ENCODE measurements around the gene PIWIL4. TPM values are rescaled to one million over a fixed set of nuclear protein-coding genes. Genes with fewer than 3 reads are reported as not detected.
"Not testable (repeated sequence)": the region's sequence is repeated elsewhere in the genome, so short reads cannot be mapped to it uniquely, and the experiment has no call there.

PIWIL4 gene
- total RNA-seq, 1 donor from 2014 or later, result 0.41 TPM

GRCh38 chr11:94599510-94599909 is 32.3 kb downstream of the PIWIL4 start:
- no peaks in the 10 kb centered on the region for H3K9me3 Mint-ChIP-seq
- intact Hi-C loops (cut with micrococcal nuclease), result no loop called here
- peaks cover 3% of the 10 kb centered on the region for H3K27me3 Mint-ChIP-seq (ENCODE audit: insufficient read depth)
- DNase-seq (ENCODE audit: low spot score), result no peak
- no peak overlapping the region for H3K27ac Mint-ChIP-seq
- H3K4me3 Mint-ChIP-seq, result no peak overlapping the region
- peaks cover 5% of the 10 kb centered on the region for H3K4me1 Mint-ChIP-seq (ENCODE audit: low read depth)
- H3K36me3 Mint-ChIP-seq (ENCODE audit: low read depth), result no peaks in the 10 kb centered on the region

GRCh38 chr11:94602430-94603372 is 35.5 kb downstream of the PIWIL4 start:
- peak; percentile 12 for DNase-seq (ENCODE audit: low spot score)
- Mint-ChIP-seq H3K27ac (no peak overlapping the region), H3K9me3 (no peaks in the 10 kb centered on the region), H3K4me1 (ENCODE audit: low read depth) (peaks cover 5% of the 10 kb centered on the region), H3K4me3 (no peak overlapping the region), H3K36me3 (ENCODE audit: low read depth) (no peaks in the 10 kb centered on the region), H3K27me3 (ENCODE audit: insufficient read depth) (peaks cover 3% of the 10 kb centered on the region)
- intact Hi-C loops (cut with micrococcal nuclease), result loop anchor here (1.0 to 10.0 kb wide), 4 partner anchors 60 to 705 kb away; partner anchors contain the start of gene FUT4

GRCh38 chr11:94603587-94603986 is 36.4 kb downstream of the PIWIL4 start:
- peaks cover 5% of the 10 kb centered on the region for H3K4me1 Mint-ChIP-seq (ENCODE audit: low read depth)
- intact Hi-C loops (cut with micrococcal nuclease), result loop anchor here (1.0 to 10.0 kb wide), 4 partner anchors 61 to 706 kb away; partner anchors contain the start of gene FUT4
- DNase-seq (ENCODE audit: low spot score), result no peak
- no peak overlapping the region for H3K27ac Mint-ChIP-seq
- no peaks in the 10 kb centered on the region for H3K9me3 Mint-ChIP-seq
- no peak overlapping the region for H3K4me3 Mint-ChIP-seq
- no peaks in the 10 kb centered on the region for H3K36me3 Mint-ChIP-seq (ENCODE audit: low read depth)
- peaks cover 3% of the 10 kb centered on the region for H3K27me3 Mint-ChIP-seq (ENCODE audit: insufficient read depth)

- intact Hi-C loops (cut with micrococcal nuclease), result loop anchor here (5.0 to 10.0 kb wide), 2 partner anchors 280 to 707 kb away; no protein-coding TSS in a partner anchor
- Mint-ChIP-seq H3K4me1 (ENCODE audit: low read depth) (peaks cover 5% of the 10 kb centered on the region), H3K9me3 (no peaks in the 10 kb centered on the region), H3K4me3 (no peak overlapping the region), H3K27ac (no peak overlapping the region), H3K36me3 (ENCODE audit: low read depth) (no peaks in the 10 kb centered on the region), H3K27me3 (ENCODE audit: insufficient read depth) (peaks cover 3% of the 10 kb centered on the region)
- DNase-seq (ENCODE audit: low spot score), result no peak
These were observed 37.3 kb downstream of the PIWIL4 start for GRCh38 chr11:94604482-94604881.

- no peaks in the 10 kb centered on the region for H3K27me3 Mint-ChIP-seq (ENCODE audit: insufficient read depth)
- intact Hi-C loops (cut with micrococcal nuclease), result no loop called here
- H3K9me3 Mint-ChIP-seq, result peaks cover 32% of the 10 kb centered on the region
- H3K4me3 Mint-ChIP-seq, result no peak overlapping the region
- H3K36me3 Mint-ChIP-seq (ENCODE audit: low read depth), result no peaks in the 10 kb centered on the region
- no peak overlapping the region for H3K27ac Mint-ChIP-seq
- H3K4me1 Mint-ChIP-seq (ENCODE audit: low read depth), result no peaks in the 10 kb centered on the region
- DNase-seq (ENCODE audit: low spot score), result no peak
These were observed 46.0 kb downstream of the PIWIL4 start for GRCh38 chr11:94613120-94613519.

GRCh38 chr11:94623120-94623735 is 56.1 kb downstream of the PIWIL4 start:
- peaks cover 12% of the 10 kb centered on the region for H3K9me3 Mint-ChIP-seq
- no peaks in the 10 kb centered on the region for H3K4me1 Mint-ChIP-seq (ENCODE audit: low read depth)
- no peak overlapping the region for H3K27ac Mint-ChIP-seq
- H3K4me3 Mint-ChIP-seq, result no peak overlapping the region
- no peaks in the 10 kb centered on the region for H3K36me3 Mint-ChIP-seq (ENCODE audit: low read depth)
- intact Hi-C loops (cut with micrococcal nuclease), result loop anchor here (1.0 to 10.0 kb wide), 8 partner anchors 142 to 1804 kb away; partner anchors contain the start of genes AMOTL1 and SRSF8
- H3K27me3 Mint-ChIP-seq (ENCODE audit: insufficient read depth), result peaks cover 7% of the 10 kb centered on the region
- DNase-seq (ENCODE audit: low spot score), result peak; percentile 27

GRCh38 chr11:94625422-94625821 is 58.3 kb downstream of the PIWIL4 start:
- intact Hi-C loops (cut with micrococcal nuclease), result loop anchor here (10.0 kb wide), 3 partner anchors 139 to 1139 kb away; partner anchors contain the start of gene AMOTL1

GRCh38 chr11:94627003-94627560 is 59.9 kb downstream of the PIWIL4 start:
- H3K27ac Mint-ChIP-seq, result peak overlapping the region; percentile 53
- H3K4me3 Mint-ChIP-seq; DNase-seq (ENCODE audit: low spot score); H3K4me1 Mint-ChIP-seq (ENCODE audit: low read depth); H3K36me3 Mint-ChIP-seq (ENCODE audit: low read depth); H3K27me3 Mint-ChIP-seq (ENCODE audit: insufficient read depth): not testable (repeated sequence)
- intact Hi-C loops (cut with micrococcal nuclease), result loop anchor here (10.0 kb wide), 3 partner anchors 138 to 1138 kb away; partner anchors contain the start of gene AMOTL1
- H3K9me3 Mint-ChIP-seq, result peaks cover 12% of the 10 kb centered on the region

More at GRCh38 chr11:94625422-94625821, 58.3 kb downstream of the PIWIL4 start:
- not testable (repeated sequence) for H3K36me3 Mint-ChIP-seq (ENCODE audit: low read depth); H3K4me3 Mint-ChIP-seq; H3K27ac Mint-ChIP-seq; DNase-seq (ENCODE audit: low spot score); H3K4me1 Mint-ChIP-seq (ENCODE audit: low read depth); H3K27me3 Mint-ChIP-seq (ENCODE audit: insufficient read depth)
- peaks cover 12% of the 10 kb centered on the region for H3K9me3 Mint-ChIP-seq

GRCh38 chr11:94629741-94630140 is 62.6 kb downstream of the PIWIL4 start:
- intact Hi-C loops (cut with micrococcal nuclease), result loop anchor here (10.0 kb wide), 3 partner anchors 135 to 1135 kb away; partner anchors contain the start of gene AMOTL1
- DNase-seq (ENCODE audit: low spot score), result no peak
- H3K27me3 Mint-ChIP-seq (ENCODE audit: insufficient read depth), result peaks cover 10% of the 10 kb centered on the region
- H3K9me3 Mint-ChIP-seq, result peaks cover 12% of the 10 kb centered on the region
- H3K27ac Mint-ChIP-seq, result no peak overlapping the region
- H3K4me3 Mint-ChIP-seq, result no peak overlapping the region
- no peaks in the 10 kb centered on the region for H3K4me1 Mint-ChIP-seq (ENCODE audit: low read depth)
- H3K36me3 Mint-ChIP-seq (ENCODE audit: low read depth), result no peaks in the 10 kb centered on the region

- intact Hi-C loops (cut with micrococcal nuclease), result no loop called here
- DNase-seq (ENCODE audit: low spot score), result no peak
- Mint-ChIP-seq H3K36me3 (ENCODE audit: low read depth) (no peaks in the 10 kb centered on the region), H3K4me3 (no peak overlapping the region), H3K27me3 (ENCODE audit: insufficient read depth) (peaks cover 10% of the 10 kb centered on the region), H3K4me1 (ENCODE audit: low read depth) (no peaks in the 10 kb centered on the region), H3K27ac (no peak overlapping the region), H3K9me3 (peaks cover 12% of the 10 kb centered on the region)
These were observed 63.1 kb downstream of the PIWIL4 start for GRCh38 chr11:94630221-94630620.

- Mint-ChIP-seq H3K9me3 (peaks cover 4% of the 10 kb centered on the region), H3K4me3 (no peak overlapping the region), H3K27me3 (ENCODE audit: insufficient read depth) (peaks cover 6% of the 10 kb centered on the region), H3K4me1 (ENCODE audit: low read depth) (no peaks in the 10 kb centered on the region), H3K36me3 (ENCODE audit: low read depth) (no peaks in the 10 kb centered on the region), H3K27ac (no peak overlapping the region)
- no peak for DNase-seq (ENCODE audit: low spot score)
- intact Hi-C loops (cut with micrococcal nuclease), result no loop called here
These were observed 65.2 kb downstream of the PIWIL4 start for GRCh38 chr11:94632356-94632755.

GRCh38 chr11:94635072-94635471 is 67.9 kb downstream of the PIWIL4 start:
- H3K27ac Mint-ChIP-seq, result no peak overlapping the region
- no peaks in the 10 kb centered on the region for H3K36me3 Mint-ChIP-seq (ENCODE audit: low read depth)
- H3K9me3 Mint-ChIP-seq, result no peaks in the 10 kb centered on the region
- DNase-seq (ENCODE audit: low spot score), result no peak
- intact Hi-C loops (cut with micrococcal nuclease), result no loop called here
- peaks cover 4% of the 10 kb centered on the region for H3K27me3 Mint-ChIP-seq (ENCODE audit: insufficient read depth)
- no peak overlapping the region for H3K4me3 Mint-ChIP-seq
- peaks cover 14% of the 10 kb centered on the region for H3K4me1 Mint-ChIP-seq (ENCODE audit: low read depth)
